Panc1 (cell line): ENCODE data around the gene LENEP. TPM values are rescaled to one million over a fixed set of nuclear protein-coding genes. Genes with fewer than 3 reads are reported as not detected.

ENCODE experiments used
- ATAC-seq: fragments of 200-7000 bp; cut with Tn5 transposase; 2 replicates; pipeline ENCODE4 v1.9.1; 2020; ENCODE audit warnings: mild to moderate bottlenecking, moderate library complexity
- BruUV-seq: library from RNA; stranded (reverse); fragments of 400-500 nt; replicated peaks from 2 replicates; lab custom pipeline; 2021; lab: Mats Ljungman, UMichigan
- CTCF ChIA-PET: fragments of 300-600 bp; sonication (Branson Sonifier 250); formaldehyde crosslinking; loops from one replicate; lab custom pipeline; 2022; ENCODE audit warnings: antibody characterized with exemption; lab: Charles Lee
- POLR2A ChIA-PET: fragments of 300-600 bp; sonication (Branson Sonifier 250); formaldehyde crosslinking; loops from one replicate; lab custom pipeline; 2022; ENCODE audit warnings: antibody characterized with exemption; lab: Charles Lee
- DNase-seq: peaks from one replicate; pipeline ENCODE4 v3.0.0-alpha.2; 2010; ENCODE audit warnings: low read depth, low spot score
- H3K27ac ChIP-seq: 2 replicates; pipeline ENCODE4 v1.5.1; 2011; ENCODE audit warnings: mild to moderate bottlenecking, low read length, inconsistent platforms
- H3K27me3 ChIP-seq: fragments of 200-500 bp; sonication (Bioruptor generic); 2 replicates; pipeline ENCODE4 v1.6.0; 2014; ENCODE audit warnings: low read length, inconsistent platforms; ENCODE audit not compliant: control insufficient read depth, insufficient read depth
- H3K36me3 ChIP-seq: fragments of 200-500 bp; sonication (Bioruptor generic); 2 replicates; pipeline ENCODE4 v1.5.1; 2014; ENCODE audit warnings: inconsistent platforms, mild to moderate bottlenecking, low read length, moderate library complexity; ENCODE audit not compliant: control insufficient read depth, insufficient read depth
- H3K4me1 ChIP-seq: 2 replicates; pipeline ENCODE4 v1.5.1; 2011; ENCODE audit warnings: inconsistent platforms, mild to moderate bottlenecking, low read length, moderate library complexity; ENCODE audit not compliant: control insufficient read depth, insufficient read depth
- H3K4me3 ChIP-seq, 2 experiments: 2 replicates each; pipeline ENCODE4 v1.5.1; 2011 to 2012; ENCODE audit warnings: low read depth in 2 of 2, low read length in 2 of 2, mild to moderate bottlenecking in 2 of 2, inconsistent platforms in 1 of 2, moderate library complexity in 1 of 2
- H3K9me3 ChIP-seq: fragments of 200-500 bp; sonication (Bioruptor generic); 2 replicates; pipeline ENCODE4 v1.5.1; 2014; ENCODE audit warnings: low read depth, mild to moderate bottlenecking, inconsistent platforms, low read length, moderate library complexity; ENCODE audit not compliant: control insufficient read depth, insufficient read depth
- POLR2AphosphoS5 ChIP-seq: IDR thresholded peaks from 2 replicates; pipeline ENCODE4 v1.6.1; 2012; ENCODE audit warnings: mild to moderate bottlenecking, low read depth, low read length, moderate library complexity
- REST ChIP-seq, 2 experiments: IDR thresholded peaks; 2 replicates each; pipeline ENCODE4 v1.6.1; 2011 to 2012; ENCODE audit warnings: low read depth in 2 of 2, control low read depth in 1 of 2, low read length in 1 of 2, mild to moderate bottlenecking in 1 of 2, moderate library complexity in 1 of 2; ENCODE audit not compliant: insufficient read depth in 1 of 2
- SIN3A ChIP-seq: IDR thresholded peaks from 2 replicates; pipeline ENCODE4 v1.6.1; 2012; ENCODE audit warnings: low read depth, mild to moderate bottlenecking, low read length, moderate library complexity, borderline replicate concordance; ENCODE audit not compliant: insufficient read depth
- TCF7L2 ChIP-seq: IDR thresholded peaks from 2 replicates; pipeline ENCODE4 v1.6.1; 2011; ENCODE audit warnings: mild to moderate bottlenecking, low read depth, low read length, inconsistent platforms
- in situ Hi-C: cut with HindIII; loops from 2 replicates; pipeline ENCODE4 v1.10.0; 2016; ENCODE audit warnings: low sequenced_read_pairs, low pct_unique_long_range_greater_than_20kb
- intact Hi-C: fragments of 100-400 bp; cut with micrococcal nuclease; formaldehyde crosslinking; loops from one replicate; pipeline ENCODE4 v1.10.0; 2022; ENCODE audit not compliant: unreplicated experiment
- total RNA-seq: library from RNA; stranded (reverse); gene quantifications from one replicate; pipeline ENCODE4 v1.2.1, GENCODE V29; 2021; ENCODE audit not compliant: unreplicated experiment
- TF ChIP-seq, protein P1 (sequence below): fragments of 450-650 bp; IDR thresholded peaks from 2 replicates; pipeline ENCODE4 v1.5.1; 2017; ENCODE audit warnings: mild to moderate bottlenecking

Gene LENEP
- total RNA-seq, 1 experiment from 2014 or later = 0.67 TPM

DNA sequence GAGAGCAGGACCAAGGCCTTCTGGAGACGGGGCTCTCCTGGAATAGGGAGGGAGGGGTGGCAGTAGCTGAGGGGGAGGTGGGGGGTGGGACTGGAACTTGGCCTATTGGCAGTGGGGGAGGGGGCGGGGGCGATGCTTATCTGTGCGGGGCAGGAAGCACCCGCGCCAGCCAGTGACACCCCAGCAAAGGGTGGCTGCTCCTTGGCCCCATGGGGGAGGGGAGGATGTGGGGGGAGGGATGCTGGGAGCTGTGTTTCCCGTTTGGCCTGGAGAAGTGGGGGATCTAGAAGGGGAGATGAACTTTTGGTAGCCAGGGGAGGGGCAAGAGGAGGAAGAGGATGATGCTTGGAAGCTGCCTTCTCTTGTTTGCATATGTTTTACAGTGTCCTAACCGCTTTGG lies 20.2 kb downstream of the LENEP start:
- in situ Hi-C loops = no loop called here
- no TSS peak for BruUV-seq
- ChIA-PET CTCF (no interaction called here), POLR2A (no interaction called here)
- no peak overlapping the region for H3K27ac ChIP-seq
- no peak for DNase-seq
- ATAC-seq = no peak
- H3K4me3 ChIP-seq = no peak overlapping the region
- TF ChIP-seq TCF7L2 (no peak), REST (IDR thresholded peaks at IDR 0.05; ENCODE audit: insufficient read depth in 1 of 2, low read depth in 2 of 2, low read length in 1 of 2) (no peak), POLR2AphosphoS5 (no peak), SIN3A (no peak)
- TF ChIP-seq, protein P1, sequence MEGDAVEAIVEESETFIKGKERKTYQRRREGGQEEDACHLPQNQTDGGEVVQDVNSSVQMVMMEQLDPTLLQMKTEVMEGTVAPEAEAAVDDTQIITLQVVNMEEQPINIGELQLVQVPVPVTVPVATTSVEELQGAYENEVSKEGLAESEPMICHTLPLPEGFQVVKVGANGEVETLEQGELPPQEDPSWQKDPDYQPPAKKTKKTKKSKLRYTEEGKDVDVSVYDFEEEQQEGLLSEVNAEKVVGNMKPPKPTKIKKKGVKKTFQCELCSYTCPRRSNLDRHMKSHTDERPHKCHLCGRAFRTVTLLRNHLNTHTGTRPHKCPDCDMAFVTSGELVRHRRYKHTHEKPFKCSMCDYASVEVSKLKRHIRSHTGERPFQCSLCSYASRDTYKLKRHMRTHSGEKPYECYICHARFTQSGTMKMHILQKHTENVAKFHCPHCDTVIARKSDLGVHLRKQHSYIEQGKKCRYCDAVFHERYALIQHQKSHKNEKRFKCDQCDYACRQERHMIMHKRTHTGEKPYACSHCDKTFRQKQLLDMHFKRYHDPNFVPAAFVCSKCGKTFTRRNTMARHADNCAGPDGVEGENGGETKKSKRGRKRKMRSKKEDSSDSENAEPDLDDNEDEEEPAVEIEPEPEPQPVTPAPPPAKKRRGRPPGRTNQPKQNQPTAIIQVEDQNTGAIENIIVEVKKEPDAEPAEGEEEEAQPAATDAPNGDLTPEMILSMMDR = no peak
- no peaks in the 10 kb centered on the region for H3K9me3 ChIP-seq
- peaks cover 34% of the 10 kb centered on the region for H3K4me1 ChIP-seq
- intact Hi-C loops = no loop called here
- H3K36me3 ChIP-seq = 0 out of 2 replicates have a peak, but pooled peaks cover 7% of the 10 kb centered on the region
- no peaks in the 10 kb centered on the region for H3K27me3 ChIP-seq

- intact Hi-C loops (no loop called here), in situ Hi-C loops (no loop called here)
- no TSS peak for BruUV-seq
- H3K27me3 ChIP-seq = no peaks in the 10 kb centered on the region
- peaks cover 36% of the 10 kb centered on the region for H3K4me1 ChIP-seq
- ChIA-PET POLR2A (interaction anchor here (0.5 to 1.2 kb wide), 2 partner anchors 30 to 44 kb away, joined by 3 to 8 read pairs; partner anchors contain the start of gene SHC1), CTCF (interaction anchor here (0.9 kb wide), 1 partner anchor 19 kb away, joined by 3 read pairs; no protein-coding TSS in a partner anchor)
- H3K27ac ChIP-seq = no peak overlapping the region
- TF ChIP-seq, protein P1 = no peak
- no peak for TF ChIP-seq SIN3A
- TF ChIP-seq POLR2AphosphoS5 = no peak
- no peak for TF ChIP-seq TCF7L2
- no peak for TF ChIP-seq REST (IDR thresholded peaks at IDR 0.05; ENCODE audit: insufficient read depth in 1 of 2, low read depth in 2 of 2, low read length in 1 of 2)
- H3K9me3 ChIP-seq = no peaks in the 10 kb centered on the region
- no peak for DNase-seq
- no peak overlapping the region for H3K4me3 ChIP-seq
- no peak for ATAC-seq
- H3K36me3 ChIP-seq = 0 out of 2 replicates have a peak, but pooled peaks cover 7% of the 10 kb centered on the region
These were observed 21.5 kb downstream of the LENEP start for GRCh38 chr1:155014709-155015508.
